Body of pancreas (tissue), 4 donors: Measurements from ENCODE around the gene APOA5. TPM values are rescaled to one million over a fixed set of nuclear protein-coding genes. Genes with fewer than 3 reads are reported as not detected.

Experiments used
- ATAC-seq: fragments of 150-250 bp; one replicate; pipeline ENCODE4 v1.9.1; 2016
- DNase-seq, 4 donors: peaks; one replicate each; pipeline ENCODE4 v3.0.0-alpha.2; 2019
- H3K27ac ChIP-seq, 4 donors: fragments of 200-600 bp; sonication (generic); 1 replicate in 3 of 4; 2 replicates in 1 of 4; pipeline versions ENCODE4 v1.5.1 to v1.6.1; 2016 to 2019; ENCODE audit warnings: mild to moderate bottlenecking in 1 of 4, mixed read lengths in 1 of 4, moderate library complexity in 1 of 4
- H3K27me3 ChIP-seq, 2 donors: fragments of 200-600 bp; sonication (generic); one replicate each; pipeline ENCODE4 v1.6.0; 2016; ENCODE audit warnings: mild to moderate bottlenecking in 1 of 2
- H3K36me3 ChIP-seq, 2 donors: fragments of 200-600 bp; sonication (generic); replicated peaks in 1 of 2; 2 replicates each; pipeline ENCODE4 v1.5.1; 2016; ENCODE audit warnings: low read depth in 2 of 2; ENCODE audit not compliant: insufficient read depth in 1 of 2
- H3K4me1 ChIP-seq: fragments of 200-600 bp; sonication (generic); one replicate; pipeline ENCODE4 v1.6.0; 2016
- H3K4me3 ChIP-seq, 2 donors: fragments of 200-600 bp; sonication (generic); 1 replicate in 1 of 2; 2 replicates in 1 of 2; pipeline ENCODE4 v1.5.1; 2016 to 2019
- H3K9me3 ChIP-seq, 3 donors: fragments of 200-600 bp; sonication (generic); 1 replicate in 2 of 3; 2 replicates in 1 of 3; pipeline ENCODE4 v1.5.1; 2016
- CTCF ChIP-seq, 7 experiments: fragments of 450-650 bp in 4 of 7; fragments of 200-600 bp in 3 of 7; sonication (generic) in 3 of 7; IDR thresholded peaks; one replicate each; pipeline ENCODE4 v1.5.1; 2016 to 2019; ENCODE audit warnings: antibody characterized with exemption in 7 of 7
- POLR2A ChIP-seq, 3 donors: fragments of 450-650 bp; IDR thresholded peaks; one replicate each; pipeline ENCODE4 v1.6.1; 2016; ENCODE audit warnings: antibody characterized with exemption in 3 of 3, mild to moderate bottlenecking in 2 of 3
- WGBS, 2 donors: methylation state at CpG; one replicate each; pipeline ENCODE4 v1.1.5; 2017; 5-methylcytosine and 5-hydroxymethylcytosine counted together
- intact Hi-C: fragments of 100-400 bp; cut with DNase I; formaldehyde crosslinking; loops from one replicate; pipeline ENCODE4 v1.15.1; 2023
- total RNA-seq, 2 donors: library from RNA; depleted of rRNA; stranded (reverse); fragments of >200 nt; gene quantifications; one replicate each; pipeline ENCODE4 v1.1.0, GENCODE V29; 2016

The APOA5 gene
- total RNA-seq, result 1 to 10 TPM in 1 of 2 donors, not detected in 1; 2.6 TPM

GRCh38 chr11:116791813-116792143 is at the start of gene APOA5:
TSS of gene APOA5 (minus strand) at chr11:116791879. CDS start at chr11:116791860, 19 bp downstream.
- Histone ChIP-seq H3K27me3 (no peaks in the 10 kb centered on the region), H3K4me1 (peaks cover 40% of the 10 kb centered on the region), H3K9me3 (no peaks in the 10 kb centered on the region), H3K27ac (no peak within 1 kb of the TSS), H3K36me3 (no peaks in the 10 kb centered on the region), H3K4me3 (no peak within 1 kb of the TSS)
- DNase-seq (no peak), ATAC-seq (no peak)
- 88 to 95% methylated on average over 5 to 7 of the region's 7 CpGs for WGBS, 2 donors
- no peak for TF ChIP-seq CTCF (IDR thresholded peaks at IDR 0.05)
- intact Hi-C loops, result loop anchor here (5.0 to 10.0 kb wide), 2 partner anchors 46 to 313 kb away; partner anchors contain the start of gene APOA1

- Histone ChIP-seq H3K27me3 (no peaks in the 10 kb centered on the region), H3K9me3 (no peaks in the 10 kb centered on the region), H3K36me3 (peaks cover 0 to 7% of the 10 kb centered on the region in 2 donors), H3K4me1 (peaks cover 13% of the 10 kb centered on the region), H3K27ac (no peak overlapping the region), H3K4me3 (no peak overlapping the region)
- 71 to 78% methylated on average over 8 to 9 of the region's 9 CpGs for WGBS, 2 donors
- no peak for ATAC-seq
- intact Hi-C loops, result no loop called here
- DNase-seq, result no peak
- TF ChIP-seq CTCF (IDR thresholded peaks at IDR 0.05) (no peak), POLR2A (IDR thresholded peaks at IDR 0.05) (no peak)
These were observed 49.1 kb upstream of the APOA5 start for GRCh38 chr11:116840746-116841296.

GRCh38 chr11:116840224-116840745 is 48.6 kb upstream of the APOA5 start:
- no peak for ATAC-seq
- Histone ChIP-seq H3K4me3 (no peak overlapping the region), H3K36me3 (peaks cover 0 to 7% of the 10 kb centered on the region in 2 donors), H3K9me3 (no peaks in the 10 kb centered on the region), H3K27ac (no peak overlapping the region), H3K4me1 (peaks cover 18% of the 10 kb centered on the region), H3K27me3 (no peaks in the 10 kb centered on the region)
- 26 to 39% methylated on average over 6 of the region's 6 CpGs for WGBS, 2 donors
- TF ChIP-seq CTCF (IDR thresholded peaks at IDR 0.05), result no peak
- TF ChIP-seq POLR2A (IDR thresholded peaks at IDR 0.05), result no peak
- intact Hi-C loops, result no loop called here
- no peak for DNase-seq

GRCh38 chr11:116838321-116839084 is 46.8 kb upstream of the APOA5 start:
- H3K9me3 ChIP-seq, result no peaks in the 10 kb centered on the region
- H3K4me3 ChIP-seq, result no peak overlapping the region
- H3K27ac ChIP-seq, result no peak overlapping the region
- DNase-seq (no peak), ATAC-seq (no peak)
- intact Hi-C loops, result loop anchor here (5.0 kb wide), 1 partner anchor 46 kb away; the partner anchor contains the start of gene APOA5
- peaks cover 34% of the 10 kb centered on the region for H3K4me1 ChIP-seq
- H3K36me3 ChIP-seq, result peaks cover 0 to under 1% of the 10 kb centered on the region in 2 donors
- TF ChIP-seq POLR2A (IDR thresholded peaks at IDR 0.05) (no peak), CTCF (IDR thresholded peaks at IDR 0.05) (no peak)
- H3K27me3 ChIP-seq, result no peaks in the 10 kb centered on the region
- WGBS, 2 donors, result 77 to 81% methylated on average over 6 of the region's 6 CpGs
